C4-2B (cell line): ENCODE results near the gene AFF1.

Source experiments
- H3K27ac ChIP-seq: fragments of 450-650 bp; 2 replicates; pipeline ENCODE4 v1.5.1; 2017
- CTCF ChIP-seq: fragments of 450-650 bp; conservative IDR thresholded peaks from 2 replicates; pipeline ENCODE4 v1.5.1; 2017; ENCODE audit warnings: mild to moderate bottlenecking
- ZFX ChIP-seq: fragments of 450-650 bp; IDR thresholded peaks from 2 replicates; pipeline ENCODE4 v1.6.1; 2017

Gene AFF1

GRCh38 chr4:86924811-86925210 lies 10.0 kb upstream of the AFF1 start:
- no peak for TF ChIP-seq ZFX
- no peak overlapping the region for H3K27ac ChIP-seq

GRCh38 chr4:86926435-86927086 lies 8.2 kb upstream of the AFF1 start:
- TF ChIP-seq CTCF, result no peak
- TF ChIP-seq ZFX, result no peak
- H3K27ac ChIP-seq, result no peak overlapping the region

- no peak for TF ChIP-seq ZFX
- no peak for TF ChIP-seq CTCF
- no peak overlapping the region for H3K27ac ChIP-seq
Observed at GRCh38 chr4:86927843-86928395, 6.9 kb upstream of the AFF1 start.

- no peak overlapping the region for H3K27ac ChIP-seq
- TF ChIP-seq CTCF (no peak), ZFX (no peak)
Observed at GRCh38 chr4:86928400-86929255, 6.2 kb upstream of the AFF1 start.

- no peak for TF ChIP-seq ZFX
- no peak for TF ChIP-seq CTCF
- peak overlapping the region; percentile 90 for H3K27ac ChIP-seq
Observed at GRCh38 chr4:86934147-86934770, 552 bp upstream of the AFF1 start.

- peak overlapping the region; percentile 90 for H3K27ac ChIP-seq
- TF ChIP-seq ZFX (no peak), CTCF (no peak)
Observed at GRCh38 chr4:86935566-86935852, 698 bp downstream of the AFF1 start.

GRCh38 chr4:86935853-86936733 lies 1.3 kb downstream of the AFF1 start:
- TF ChIP-seq CTCF (no peak), ZFX (no peak)

More at GRCh38 chr4:86935853-86936733, 1.3 kb downstream of the AFF1 start:
- peak overlapping the region; percentile 90 for H3K27ac ChIP-seq
